GM12874 (cell line): ENCODE measurements around the gene CELF2.

Source experiments
- CTCF ChIP-seq: IDR thresholded peaks from 2 replicates; pipeline ENCODE4 v1.5.1; 2011; ENCODE audit warnings: low read depth, mild to moderate bottlenecking, control low read depth, low read length, moderate library complexity; ENCODE audit not compliant: insufficient read depth

CELF2 gene

GRCh38 chr10:11377267-11377666 is 359.6 kb downstream of the CELF2 start:
- TF ChIP-seq CTCF = no peak

DNA sequence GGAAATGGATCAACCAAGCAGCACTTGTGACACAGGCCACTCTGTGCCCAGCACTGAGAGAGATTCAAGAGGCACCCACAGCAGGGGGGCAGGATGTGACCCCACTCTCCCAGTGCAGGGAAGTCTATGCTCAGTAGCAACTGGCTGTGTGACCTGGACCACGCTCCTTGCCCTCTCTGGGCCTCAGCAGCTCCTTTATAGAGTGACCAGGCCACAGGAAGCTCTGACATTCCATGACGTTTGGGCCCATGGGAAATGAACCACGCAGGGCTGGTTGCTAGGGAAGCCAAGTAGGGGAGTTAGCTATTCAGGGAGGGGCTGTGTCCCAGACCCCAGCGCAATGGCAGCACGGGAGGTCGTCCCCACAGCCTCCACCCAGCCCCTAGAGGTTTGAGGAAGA is 361.2 kb downstream of the CELF2 start:
- no peak for TF ChIP-seq CTCF

GRCh38 chr10:11379771-11380170 is 362.1 kb downstream of the CELF2 start:
- TF ChIP-seq CTCF = no peak

- no peak for TF ChIP-seq CTCF
These were observed 363.4 kb downstream of the CELF2 start for GRCh38 chr10:11381023-11381422.

GRCh38 chr10:11381511-11381910 is 363.8 kb downstream of the CELF2 start:
- TF ChIP-seq CTCF = no peak

DNA sequence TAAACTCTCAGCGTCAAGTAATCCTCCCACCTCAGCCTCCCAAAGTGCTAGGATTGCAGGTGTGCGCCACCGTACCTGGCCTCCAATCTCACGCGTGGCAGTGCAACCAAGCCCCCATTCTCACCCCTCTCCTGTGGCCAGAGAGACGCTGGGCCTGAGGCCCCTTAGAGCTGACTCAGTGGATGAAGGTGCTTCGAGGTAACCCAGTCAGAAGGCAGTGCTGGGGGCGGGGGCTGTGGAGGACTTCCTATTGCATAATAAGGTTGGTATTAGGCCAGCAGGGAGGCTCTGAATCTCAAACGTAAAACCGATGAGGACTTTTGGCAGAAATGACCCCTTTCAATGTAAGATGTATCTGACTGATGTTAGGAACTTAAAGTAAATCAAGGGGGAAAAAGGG is 364.5 kb downstream of the CELF2 start:
- TF ChIP-seq CTCF = no peak

GRCh38 chr10:11386044-11386443 is 368.4 kb downstream of the CELF2 start:
- no peak for TF ChIP-seq CTCF
